KMS-11 (cell line): ENCODE measurements around the gene UBIAD1.
A peak's percentile ranks its signal among the peaks of the same experiment; 100 is the strongest.
"Not testable (repeated sequence)": the region's sequence is repeated elsewhere in the genome, so short reads cannot be mapped to it uniquely, and the experiment has no call there.

Experiments used
- H2AFZ ChIP-seq: fragments of 200-600 bp; sonication (generic); 2 replicates; pipeline ENCODE4 v1.6.1; 2016; ENCODE audit warnings: antibody characterized with exemption, mixed run types, low read depth
- H3K27ac ChIP-seq: fragments of 200-600 bp; sonication (generic); 2 replicates; pipeline ENCODE4 v1.6.1; 2016; ENCODE audit warnings: mild to moderate bottlenecking, mixed run types
- H3K27me3 ChIP-seq: fragments of 200-600 bp; sonication (generic); 2 replicates; pipeline ENCODE4 v1.6.1; 2017; ENCODE audit warnings: mild to moderate bottlenecking, low read depth, mixed run types, moderate library complexity; ENCODE audit not compliant: insufficient read depth
- H3K36me3 ChIP-seq: fragments of 200-600 bp; sonication (generic); 2 replicates; pipeline ENCODE4 v1.6.1; 2017; ENCODE audit warnings: mild to moderate bottlenecking, mixed run types; ENCODE audit not compliant: insufficient read depth
- H3K4me1 ChIP-seq: fragments of 200-600 bp; sonication (generic); 2 replicates; pipeline ENCODE4 v1.6.1; 2016; ENCODE audit warnings: mild to moderate bottlenecking, low read depth, mixed run types; ENCODE audit not compliant: poor library complexity, severe bottlenecking
- H3K4me2 ChIP-seq: fragments of 200-600 bp; sonication (generic); 2 replicates; pipeline ENCODE4 v1.7.0; 2016; ENCODE audit warnings: mild to moderate bottlenecking, mixed run types
- H3K4me3 ChIP-seq: fragments of 200-600 bp; sonication (generic); IDR thresholded peaks from 2 replicates; pipeline ENCODE4 v1.6.1; 2017; ENCODE audit warnings: low read depth, low read length, mixed read lengths; ENCODE audit not compliant: insufficient read depth
- H3K79me2 ChIP-seq: fragments of 200-600 bp; sonication (generic); 2 replicates; pipeline ENCODE4 v1.6.1; 2016; ENCODE audit warnings: low read depth, mixed run types; ENCODE audit not compliant: insufficient read depth
- H3K9ac ChIP-seq: fragments of 200-600 bp; sonication (generic); 2 replicates; pipeline ENCODE4 v1.6.1; 2016; ENCODE audit warnings: mild to moderate bottlenecking, mixed run types
- H4K20me1 ChIP-seq: fragments of 200-600 bp; sonication (generic); 2 replicates; pipeline ENCODE4 v1.6.1; 2016; ENCODE audit warnings: mild to moderate bottlenecking, mixed run types; ENCODE audit not compliant: insufficient read depth
- CTCF ChIP-seq: fragments of 200-600 bp; sonication (generic); conservative IDR thresholded peaks from 2 replicates; pipeline ENCODE4 v1.6.1; 2017; ENCODE audit warnings: low read depth, mild to moderate bottlenecking, antibody characterized with exemption, low read length, moderate library complexity, mixed read lengths

The UBIAD1 gene

DNA sequence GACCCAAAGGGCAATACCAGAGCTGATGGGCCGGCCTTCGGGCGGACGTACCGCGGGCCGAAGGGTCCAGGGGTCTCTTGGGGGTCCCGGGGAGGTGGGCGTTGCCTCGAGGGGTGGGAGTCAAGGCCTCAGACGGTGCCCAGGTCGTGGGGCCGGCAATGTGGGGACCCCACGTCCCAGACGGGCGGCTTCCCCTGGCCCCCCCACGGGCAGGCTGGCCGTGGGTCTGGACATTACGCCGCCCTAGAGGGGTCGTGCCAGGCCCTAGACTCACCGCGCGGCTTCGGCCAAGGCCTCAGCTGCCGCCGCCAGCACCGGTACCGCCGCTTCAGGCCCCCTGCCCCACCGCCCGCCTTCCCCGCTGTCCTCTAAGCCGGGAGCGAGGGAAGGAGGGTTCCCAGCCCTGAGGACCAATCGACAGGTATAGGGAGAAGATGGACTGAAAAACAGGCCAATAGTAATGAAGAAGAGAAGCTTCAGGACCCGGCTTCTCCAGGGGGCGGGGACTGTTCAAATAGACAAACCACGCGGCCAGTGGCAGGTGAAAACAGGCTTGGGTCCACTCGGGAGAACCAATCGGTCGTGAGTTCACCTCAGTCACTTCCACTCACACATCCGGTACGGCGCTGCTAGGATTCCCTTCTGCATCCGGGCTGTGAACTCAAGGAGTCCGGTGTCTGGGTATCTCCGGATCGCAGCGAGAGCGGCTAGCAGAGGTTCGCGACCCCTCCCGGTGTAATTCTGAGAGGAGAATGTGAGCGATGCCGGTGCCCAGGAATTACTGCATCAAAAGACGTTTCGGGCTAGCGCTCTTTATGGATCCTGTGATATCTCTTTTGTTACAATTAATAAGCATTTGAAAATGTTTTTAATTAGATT lies 10.6 kb upstream of the UBIAD1 start, which contains the start of gene MTOR:
Gene MTOR (minus strand): TSS at position 381 of the 879 bp plus-strand sequence. CDS start 3,142 bp downstream, outside the sequence.
- Histone ChIP-seq H2AFZ (peak within 1 kb of the TSS; percentile 70), H3K36me3 (no peaks in the 10 kb centered on the region; the same call in 1 of the 2 replicates), H3K4me3 (peak within 1 kb of the TSS; percentile 46), H3K4me1 (peaks cover 15% of the 10 kb centered on the region), H3K27me3 (no peaks in the 10 kb centered on the region), H3K4me2 (peak within 1 kb of the TSS; percentile 100), H3K9ac (peak within 1 kb of the TSS; percentile 53; the same call in 1 of the 2 replicates), H3K27ac (no peak within 1 kb of the TSS), H4K20me1 (no peaks in the 10 kb centered on the region), H3K79me2 (peaks cover 22% of the 10 kb centered on the region; the same call in 1 of the 2 replicates)
- TF ChIP-seq CTCF: peak; percentile 35; the same call in 1 of the 2 replicates

DNA sequence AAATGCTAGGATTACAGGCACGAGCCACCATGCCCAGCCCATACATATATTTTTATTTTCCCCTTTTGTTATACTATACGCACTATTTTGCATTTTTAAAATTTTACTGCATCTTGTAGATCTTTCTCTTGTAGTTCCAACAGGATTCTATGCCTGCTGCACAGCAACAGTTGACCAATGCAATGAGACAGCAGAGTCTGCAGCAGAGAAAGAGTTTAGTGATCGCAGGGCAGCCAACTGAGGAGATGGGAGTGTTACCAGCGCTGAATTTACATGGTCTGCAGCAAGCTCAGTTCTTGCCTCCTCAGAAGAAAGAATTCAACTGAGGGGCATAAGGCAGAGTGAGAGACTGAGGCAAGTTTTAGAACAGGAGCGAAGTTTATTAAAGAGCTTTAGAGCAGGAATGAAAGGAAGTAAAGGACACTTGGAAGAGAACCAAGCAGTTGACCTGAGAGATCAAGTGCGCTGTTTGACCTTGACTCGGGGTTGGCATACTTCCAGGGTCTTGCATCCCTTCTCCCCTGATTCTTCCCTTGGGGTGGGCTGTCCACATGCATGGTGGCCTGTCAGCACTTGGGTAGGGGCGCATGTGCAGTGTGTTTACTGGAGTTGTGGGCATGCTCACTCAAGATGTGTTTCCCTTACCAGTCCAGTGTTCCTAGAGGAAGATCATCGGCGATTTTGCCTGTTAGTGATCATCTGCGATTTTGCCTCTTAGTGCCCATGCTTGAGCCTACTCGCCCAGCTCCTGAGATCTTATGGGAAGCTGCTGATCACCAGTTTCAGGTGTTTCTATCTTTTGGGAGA lies 6.5 kb upstream of the UBIAD1 start:
- Histone ChIP-seq H3K4me2 (no peak overlapping the region), H3K36me3 (no peaks in the 10 kb centered on the region), H3K27ac (no peak overlapping the region), H4K20me1 (no peaks in the 10 kb centered on the region), H3K4me3 (no peak overlapping the region), H2AFZ (no peak overlapping the region), H3K4me1 (peaks cover 6% of the 10 kb centered on the region), H3K27me3 (no peaks in the 10 kb centered on the region), H3K79me2 (peaks cover 8% of the 10 kb centered on the region; the same call in 1 of the 2 replicates), H3K9ac (no peak overlapping the region)
- TF ChIP-seq CTCF: no peak

GRCh38 chr1:11267350-11268337 lies 5.4 kb upstream of the UBIAD1 start:
- not testable (repeated sequence) for H3K9ac ChIP-seq, H4K20me1 ChIP-seq, H3K79me2 ChIP-seq, H3K27ac ChIP-seq, H2AFZ ChIP-seq, H3K27me3 ChIP-seq, H3K36me3 ChIP-seq, H3K4me2 ChIP-seq, H3K4me1 ChIP-seq, H3K4me3 ChIP-seq

- H2AFZ ChIP-seq: peak overlapping the region; percentile 66
- peaks cover 20% of the 10 kb centered on the region for H3K4me1 ChIP-seq
- H3K4me2 ChIP-seq: peak overlapping the region; percentile 53; the same call in 1 of the 2 replicates
- H3K4me3 ChIP-seq: no peak overlapping the region
- no peaks in the 10 kb centered on the region for H3K36me3 ChIP-seq
- TF ChIP-seq CTCF: no peak
- H3K27me3 ChIP-seq: no peaks in the 10 kb centered on the region; the same call in 1 of the 2 replicates
- no peak overlapping the region for H3K27ac ChIP-seq
- H3K9ac ChIP-seq: no peak overlapping the region
- peaks cover 35% of the 10 kb centered on the region for H3K79me2 ChIP-seq
- H4K20me1 ChIP-seq: no peaks in the 10 kb centered on the region
Measured at GRCh38 chr1:11272544-11272831, 510 bp upstream of the UBIAD1 start.
